PC-3 (cell line): ENCODE data around the gene FLT3. TPM values are rescaled to one million over a fixed set of nuclear protein-coding genes. Genes with fewer than 3 reads are reported as not detected.
"Not testable (repeated sequence)": the region's sequence is repeated elsewhere in the genome, so short reads cannot be mapped to it uniquely, and the experiment has no call there.

Source experiments
- ATAC-seq: fragments of 200-7000 bp; cut with Tn5 transposase; 2 replicates; pipeline ENCODE4 v1.9.1; 2020; ENCODE audit warnings: mild to moderate bottlenecking, moderate library complexity
- BruUV-seq: library from RNA; stranded (reverse); fragments of 400-500 nt; replicated peaks from 2 replicates; lab custom pipeline; 2021; lab: Mats Ljungman, UMichigan
- CTCF ChIA-PET: fragments of 300-600 bp; sonication (Branson Sonifier 250); formaldehyde crosslinking; loops from one replicate; lab custom pipeline; 2022; ENCODE audit warnings: antibody characterized with exemption; lab: Charles Lee
- POLR2A ChIA-PET: fragments of 300-600 bp; sonication (Branson Sonifier 250); formaldehyde crosslinking; loops from one replicate; lab custom pipeline; 2022; ENCODE audit warnings: antibody characterized with exemption; ENCODE audit not compliant: unreplicated experiment; lab: Charles Lee
- DNase-seq: peaks from one replicate; pipeline ENCODE4 v3.0.0-alpha.2; 2015
- H2AFZ ChIP-seq: fragments of 300-600 bp; sonication (generic); 2 replicates; pipeline ENCODE4 v1.6.0; 2016; ENCODE audit warnings: antibody characterized with exemption, low read length
- H3F3A ChIP-seq: fragments of 300-600 bp; sonication (generic); one replicate; pipeline ENCODE4 v1.6.0; 2017; ENCODE audit warnings: antibody characterized with exemption, low read length, control low read depth, mild to moderate bottlenecking; ENCODE audit not compliant: unreplicated experiment
- H3K27ac ChIP-seq: fragments of 300-600 bp; sonication (generic); 2 replicates; pipeline ENCODE4 v1.5.1; 2016; ENCODE audit warnings: mild to moderate bottlenecking, low read length
- H3K27me3 ChIP-seq: fragments of 300-600 bp; sonication (generic); 2 replicates; pipeline ENCODE4 v1.6.1; 2016; ENCODE audit warnings: low read length, mixed read lengths
- H3K36me3 ChIP-seq: fragments of 300-600 bp; sonication (generic); 2 replicates; pipeline ENCODE4 v1.6.1; 2016; ENCODE audit warnings: low read depth, mixed run types, low read length, mixed read lengths
- H3K4me1 ChIP-seq: fragments of 300-600 bp; sonication (generic); 2 replicates; pipeline ENCODE4 v1.5.1; 2016; ENCODE audit warnings: low read length; ENCODE audit not compliant: insufficient read depth
- H3K4me2 ChIP-seq: fragments of 300-600 bp; sonication (generic); 2 replicates; pipeline ENCODE4 v1.6.0; 2016; ENCODE audit warnings: low read length
- H3K4me3 ChIP-seq: fragments of 300-600 bp; sonication (generic); 2 replicates; pipeline ENCODE4 v1.5.1; 2016; ENCODE audit warnings: mild to moderate bottlenecking, low read length, mixed read lengths
- H3K79me2 ChIP-seq: fragments of 300-600 bp; sonication (generic); 2 replicates; pipeline ENCODE4 v1.6.1; 2017; ENCODE audit warnings: low read length, mixed read lengths
- H3K9ac ChIP-seq: fragments of 300-600 bp; sonication (generic); 2 replicates; pipeline ENCODE4 v1.6.0; 2016; ENCODE audit warnings: mild to moderate bottlenecking, low read length
- H3K9me2 ChIP-seq: fragments of 300-600 bp; sonication (generic); replicated peaks from 2 replicates; pipeline ENCODE4 v1.6.1; 2016; ENCODE audit warnings: mixed run types, low read length, mixed read lengths
- H3K9me3 ChIP-seq: fragments of 300-600 bp; sonication (generic); 2 replicates; pipeline ENCODE4 v1.6.1; 2016; ENCODE audit warnings: low read length, mixed read lengths
- H4K20me1 ChIP-seq: fragments of 300-600 bp; sonication (generic); 2 replicates; pipeline ENCODE4 v1.6.1; 2016; ENCODE audit warnings: low read length, mixed read lengths
- CTCF ChIP-seq: fragments of 300-600 bp; sonication (generic); conservative IDR thresholded peaks from 2 replicates; pipeline ENCODE4 v1.5.1; 2017; ENCODE audit warnings: antibody characterized with exemption, low read depth, mild to moderate bottlenecking, low read length
- EZH2 ChIP-seq: fragments of 300-600 bp; sonication (generic); IDR thresholded peaks from one replicate; pipeline ENCODE4 v1.6.1; 2017; ENCODE audit warnings: antibody characterized with exemption, mild to moderate bottlenecking, low read length; ENCODE audit not compliant: unreplicated experiment
- EZH2phosphoT487 ChIP-seq: fragments of 300-600 bp; sonication (generic); IDR thresholded peaks from 2 replicates; pipeline ENCODE4 v1.6.1; 2018; ENCODE audit warnings: mild to moderate bottlenecking, antibody characterized with exemption, low read length, borderline replicate concordance
- intact Hi-C: fragments of 100-400 bp; cut with micrococcal nuclease; formaldehyde crosslinking; loops from 2 replicates; pipeline ENCODE4 v1.9.0; 2023
- total RNA-seq: library from RNA; depleted of rRNA; stranded (reverse); fragments of >200 nt; gene quantifications from 2 replicates; pipeline ENCODE4 v1.2.3, GENCODE V29; 2014

Gene FLT3
- total RNA-seq, 1 experiment from 2014 or later, result not detected

GRCh38 chr13:28110414-28110813 is 10.0 kb upstream of the FLT3 start:
- Histone ChIP-seq H2AFZ (no peak overlapping the region), H3K36me3 (no peaks in the 10 kb centered on the region), H3K79me2 (no peaks in the 10 kb centered on the region), H3K4me1 (no peaks in the 10 kb centered on the region), H3K27me3 (0 out of 2 replicates have a peak, but pooled peaks cover 4% of the 10 kb centered on the region), H3K27ac (no peak overlapping the region), H3K9me2 (no peaks in the 10 kb centered on the region), H3K4me2 (no peak overlapping the region), H3F3A (no peaks in the 10 kb centered on the region), H3K4me3 (no peak overlapping the region), H3K9me3 (no peaks in the 10 kb centered on the region), H4K20me1 (no peaks in the 10 kb centered on the region), H3K9ac (no peak overlapping the region)
- no TSS peak for BruUV-seq
- no peak for ATAC-seq
- TF ChIP-seq EZH2phosphoT487 (no peak), EZH2 (no peak), CTCF (no peak)
- intact Hi-C loops, result no loop called here
- ChIA-PET POLR2A (no interaction called here), CTCF (no interaction called here)
- peak; percentile 17 for DNase-seq

- no peak for DNase-seq
- POLR2A ChIA-PET, result no interaction called here
- CTCF ChIA-PET, result no interaction called here
- H3K36me3 ChIP-seq, result no peaks in the 10 kb centered on the region
- no peak for ATAC-seq
- no peak overlapping the region for H3K4me3 ChIP-seq
- no peaks in the 10 kb centered on the region for H3K9me3 ChIP-seq
- no peak overlapping the region for H3K4me2 ChIP-seq
- no peak overlapping the region for H2AFZ ChIP-seq
- no peak overlapping the region for H3K27ac ChIP-seq
- H3K9ac ChIP-seq, result no peak overlapping the region
- intact Hi-C loops, result no loop called here
- no peaks in the 10 kb centered on the region for H4K20me1 ChIP-seq
- no peaks in the 10 kb centered on the region for H3F3A ChIP-seq
- peaks cover 8% of the 10 kb centered on the region; the same call in 1 of the 2 replicates for H3K27me3 ChIP-seq
- no peaks in the 10 kb centered on the region for H3K9me2 ChIP-seq
- no peak for TF ChIP-seq EZH2
- no peaks in the 10 kb centered on the region for H3K4me1 ChIP-seq
- no peaks in the 10 kb centered on the region for H3K79me2 ChIP-seq
- no TSS peak for BruUV-seq
Measured at GRCh38 chr13:28106976-28107375, 6.6 kb upstream of the FLT3 start.

GRCh38 chr13:28101886-28102285 is 1.5 kb upstream of the FLT3 start:
- H3K4me1 ChIP-seq, intact Hi-C loops, BruUV-seq: not testable (repeated sequence)

More at GRCh38 chr13:28101886-28102285, 1.5 kb upstream of the FLT3 start:
- H3K79me2 ChIP-seq, H3K9me2 ChIP-seq, H3F3A ChIP-seq, ATAC-seq, H3K4me2 ChIP-seq, H3K9ac ChIP-seq, H4K20me1 ChIP-seq, POLR2A ChIA-PET, H3K36me3 ChIP-seq, H3K4me3 ChIP-seq, DNase-seq, H3K9me3 ChIP-seq, H3K27ac ChIP-seq, CTCF ChIA-PET, H2AFZ ChIP-seq: not testable (repeated sequence)
- peaks cover 49% of the 10 kb centered on the region for H3K27me3 ChIP-seq
